Measurements from ENCODE around the gene TOX3. TPM values are rescaled to one million over a fixed set of nuclear protein-coding genes. Genes with fewer than 3 reads are reported as not detected.
A peak's percentile ranks its signal among the peaks of the same experiment; 100 is the strongest.

The TOX3 gene
- total and polyA plus RNA-seq, 2 of the 13 experiments (the other 11 are each of a cell fraction or from before 2014, with no cell fraction given), result 14.5 to 98.6 TPM

GRCh38 chr16:52512297-52512987 is 34.5 kb downstream of the TOX3 start (continued):
- no peak for TF ChIP-seq SUZ12 (IDR thresholded peaks at IDR 0.05; ENCODE audit: low read depth, low read length)
- no peak for TF ChIP-seq BRD4 (CRISPR knock-in tag; IDR thresholded peaks at IDR 0.05)
- TF ChIP-seq ZKSCAN8 (CRISPR knock-in tag; IDR thresholded peaks at IDR 0.05; ENCODE audit: borderline replicate concordance), result no peak
- TF ChIP-seq CTCF (CRISPR knock-in tag; IDR thresholded peaks at IDR 0.05), result no peak
- 0 out of 2 replicates have a peak, but pooled peaks have one; percentile 35 for TF ChIP-seq RCOR2 (CRISPR knock-in tag; IDR thresholded peaks at IDR 0.05)
- no peak for TF ChIP-seq ATF5 (CRISPR knock-in tag; IDR thresholded peaks at IDR 0.05; ENCODE audit: low read depth)
- no peak for TF ChIP-seq MEIS2 (CRISPR knock-in tag; IDR thresholded peaks at IDR 0.05)
- TF ChIP-seq ZNF615 (CRISPR knock-in tag; IDR thresholded peaks at IDR 0.05; ENCODE audit: borderline replicate concordance), result no peak
- no peak for TF ChIP-seq HOXA9 (CRISPR knock-in tag; IDR thresholded peaks at IDR 0.05; ENCODE audit: borderline replicate concordance)
- no peak for TF ChIP-seq SKI (IDR thresholded peaks at IDR 0.05; ENCODE audit: partially characterized antibody)
- TF ChIP-seq TOPORS (CRISPR knock-in tag; IDR thresholded peaks at IDR 0.05), result no peak
- no peak for TF ChIP-seq PLRG1 (conservative IDR thresholded peaks at IDR 0.05)
- no peak for TF ChIP-seq LRRFIP1 (CRISPR knock-in tag; conservative IDR thresholded peaks at IDR 0.05)
- no peak for TF ChIP-seq ZSCAN5A (CRISPR knock-in tag; IDR thresholded peaks at IDR 0.05; ENCODE audit: borderline replicate concordance)
- no peak for TF ChIP-seq GMEB1 (CRISPR knock-in tag; IDR thresholded peaks at IDR 0.05; ENCODE audit: borderline replicate concordance)
- no peak for TF ChIP-seq NFYB (CRISPR knock-in tag; IDR thresholded peaks at IDR 0.05)
- TF ChIP-seq TEAD3 (CRISPR knock-in tag; optimal IDR thresholded peaks at IDR 0.05; ENCODE audit: borderline replicate concordance), result peak; percentile 41
- TF ChIP-seq SOX13 (IDR thresholded peaks at IDR 0.05), result no peak
- peak in 1 of 2 experiments; percentile 71; a peak in 1 of 4 replicates for TF ChIP-seq SOX13 (CRISPR knock-in tag; conservative IDR thresholded peaks at IDR 0.05 in 1 of 2, IDR thresholded peaks at IDR 0.05 in 1 of 2)
- no peak for TF ChIP-seq ZNF503 (CRISPR knock-in tag; IDR thresholded peaks at IDR 0.05)
